ENCODE data around the gene ZNF407. TPM values are rescaled to one million over a fixed set of nuclear protein-coding genes. Genes with fewer than 3 reads are reported as not detected.

The ZNF407 gene
- total RNA-seq, 1 experiment from 2014 or later: 7.6 TPM

DNA sequence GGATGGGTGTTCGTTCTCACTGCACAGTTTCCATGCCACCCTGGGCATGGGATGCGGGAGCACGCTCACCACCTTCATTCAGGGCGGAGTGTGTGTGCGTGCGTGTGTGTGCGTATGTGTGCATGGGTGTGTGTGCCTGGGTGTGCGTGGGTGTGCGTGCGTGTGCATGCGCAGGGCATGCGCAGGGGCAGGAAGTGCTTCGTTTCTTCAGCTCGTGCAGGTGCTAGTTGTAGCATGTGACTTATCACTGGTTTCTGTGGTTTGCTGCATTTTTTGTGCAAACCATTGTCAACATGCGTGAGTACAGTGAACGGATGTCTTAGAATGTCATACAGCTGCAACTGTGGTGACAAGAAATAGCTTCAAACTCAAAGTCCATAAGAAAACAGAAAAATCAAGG, 431.8 kb downstream of the ZNF407 start:
- H3K9me2 ChIP-seq (ENCODE audit: insufficient read depth): no peaks in the 10 kb centered on the region
- DNase-seq (ENCODE audit: low read depth, low spot score) (no peak), ATAC-seq (no peak)
- intact Hi-C loops (cut with micrococcal nuclease): no loop called here
- H3K9ac ChIP-seq (ENCODE audit: low read length): no peak overlapping the region
- no peak overlapping the region for H3K27ac ChIP-seq (ENCODE audit: low read depth, low read length)
- H3K4me3 ChIP-seq (replicated peaks in 1 of 2; ENCODE audit: low read depth in 1 of 2, low read length in 2 of 2): no peak overlapping the region
- ChIA-PET RAD21 (ENCODE audit: low non-redundant PET in 1 of 2, low total read pairs in 2 of 2, uncharacterized antibody in 2 of 2, unreplicated experiment in 2 of 2) (no interaction called here), POLR2A (no interaction called here), CTCF (no interaction called here)
- H3K4me1 ChIP-seq (ENCODE audit: control insufficient read depth in 1 of 2, insufficient read depth in 2 of 2, low read length in 2 of 2): no peaks in the 10 kb centered on the region
- no peaks in the 10 kb centered on the region for H3K79me2 ChIP-seq (ENCODE audit: insufficient read depth, low read length)
- H2AFZ ChIP-seq (ENCODE audit: low read depth, low read length, poor library complexity, severe bottlenecking): no peak overlapping the region
- H3K4me2 ChIP-seq (ENCODE audit: low read length): no peak overlapping the region
- BruUV-seq (replicated peaks): no TSS peak
- no peaks in the 10 kb centered on the region for H3K36me3 ChIP-seq (ENCODE audit: control insufficient read depth in 1 of 2, insufficient read depth in 2 of 2, low read length in 2 of 2)
- no peaks in the 10 kb centered on the region; the same call in 1 of the 2 replicates for H4K20me1 ChIP-seq (ENCODE audit: insufficient read depth)
- TF ChIP-seq, protein P1, sequence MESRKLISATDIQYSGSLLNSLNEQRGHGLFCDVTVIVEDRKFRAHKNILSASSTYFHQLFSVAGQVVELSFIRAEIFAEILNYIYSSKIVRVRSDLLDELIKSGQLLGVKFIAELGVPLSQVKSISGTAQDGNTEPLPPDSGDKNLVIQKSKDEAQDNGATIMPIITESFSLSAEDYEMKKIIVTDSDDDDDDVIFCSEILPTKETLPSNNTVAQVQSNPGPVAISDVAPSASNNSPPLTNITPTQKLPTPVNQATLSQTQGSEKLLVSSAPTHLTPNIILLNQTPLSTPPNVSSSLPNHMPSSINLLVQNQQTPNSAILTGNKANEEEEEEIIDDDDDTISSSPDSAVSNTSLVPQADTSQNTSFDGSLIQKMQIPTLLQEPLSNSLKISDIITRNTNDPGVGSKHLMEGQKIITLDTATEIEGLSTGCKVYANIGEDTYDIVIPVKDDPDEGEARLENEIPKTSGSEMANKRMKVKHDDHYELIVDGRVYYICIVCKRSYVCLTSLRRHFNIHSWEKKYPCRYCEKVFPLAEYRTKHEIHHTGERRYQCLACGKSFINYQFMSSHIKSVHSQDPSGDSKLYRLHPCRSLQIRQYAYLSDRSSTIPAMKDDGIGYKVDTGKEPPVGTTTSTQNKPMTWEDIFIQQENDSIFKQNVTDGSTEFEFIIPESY (IDR thresholded peaks at IDR 0.05; ENCODE audit: extremely low read depth, insufficient replicate concordance, low read length): no peak
- TF ChIP-seq POLR2AphosphoS5 (IDR thresholded peaks at IDR 0.05; ENCODE audit: low read depth, low read length): no peak
- TF ChIP-seq TCF7L2 (IDR thresholded peaks at IDR 0.05; ENCODE audit: borderline replicate concordance, extremely low read depth, insufficient read depth, insufficient read length): no peak
- no peak for TF ChIP-seq EGR1 (IDR thresholded peaks at IDR 0.05; ENCODE audit: low read depth)
- no peak for TF ChIP-seq CBX3 (IDR thresholded peaks at IDR 0.05; ENCODE audit: low read depth)
- TF ChIP-seq JUND (IDR thresholded peaks at IDR 0.05): no peak
- TF ChIP-seq POLR2A (IDR thresholded peaks at IDR 0.05; ENCODE audit: borderline replicate concordance, extremely low read depth, insufficient read depth, insufficient read length): no peak
- no peak for TF ChIP-seq EZH2phosphoT487 (IDR thresholded peaks at IDR 0.05; ENCODE audit: borderline replicate concordance)
- TF ChIP-seq, protein P2, sequence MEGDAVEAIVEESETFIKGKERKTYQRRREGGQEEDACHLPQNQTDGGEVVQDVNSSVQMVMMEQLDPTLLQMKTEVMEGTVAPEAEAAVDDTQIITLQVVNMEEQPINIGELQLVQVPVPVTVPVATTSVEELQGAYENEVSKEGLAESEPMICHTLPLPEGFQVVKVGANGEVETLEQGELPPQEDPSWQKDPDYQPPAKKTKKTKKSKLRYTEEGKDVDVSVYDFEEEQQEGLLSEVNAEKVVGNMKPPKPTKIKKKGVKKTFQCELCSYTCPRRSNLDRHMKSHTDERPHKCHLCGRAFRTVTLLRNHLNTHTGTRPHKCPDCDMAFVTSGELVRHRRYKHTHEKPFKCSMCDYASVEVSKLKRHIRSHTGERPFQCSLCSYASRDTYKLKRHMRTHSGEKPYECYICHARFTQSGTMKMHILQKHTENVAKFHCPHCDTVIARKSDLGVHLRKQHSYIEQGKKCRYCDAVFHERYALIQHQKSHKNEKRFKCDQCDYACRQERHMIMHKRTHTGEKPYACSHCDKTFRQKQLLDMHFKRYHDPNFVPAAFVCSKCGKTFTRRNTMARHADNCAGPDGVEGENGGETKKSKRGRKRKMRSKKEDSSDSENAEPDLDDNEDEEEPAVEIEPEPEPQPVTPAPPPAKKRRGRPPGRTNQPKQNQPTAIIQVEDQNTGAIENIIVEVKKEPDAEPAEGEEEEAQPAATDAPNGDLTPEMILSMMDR (IDR thresholded peaks at IDR 0.05 in 2 of 3, conservative IDR thresholded peaks at IDR 0.05 in 1 of 3; ENCODE audit: borderline replicate concordance in 1 of 3, insufficient read depth in 1 of 3, low read depth in 2 of 3, low read length in 2 of 3): no peak
- TF ChIP-seq, protein P3, sequence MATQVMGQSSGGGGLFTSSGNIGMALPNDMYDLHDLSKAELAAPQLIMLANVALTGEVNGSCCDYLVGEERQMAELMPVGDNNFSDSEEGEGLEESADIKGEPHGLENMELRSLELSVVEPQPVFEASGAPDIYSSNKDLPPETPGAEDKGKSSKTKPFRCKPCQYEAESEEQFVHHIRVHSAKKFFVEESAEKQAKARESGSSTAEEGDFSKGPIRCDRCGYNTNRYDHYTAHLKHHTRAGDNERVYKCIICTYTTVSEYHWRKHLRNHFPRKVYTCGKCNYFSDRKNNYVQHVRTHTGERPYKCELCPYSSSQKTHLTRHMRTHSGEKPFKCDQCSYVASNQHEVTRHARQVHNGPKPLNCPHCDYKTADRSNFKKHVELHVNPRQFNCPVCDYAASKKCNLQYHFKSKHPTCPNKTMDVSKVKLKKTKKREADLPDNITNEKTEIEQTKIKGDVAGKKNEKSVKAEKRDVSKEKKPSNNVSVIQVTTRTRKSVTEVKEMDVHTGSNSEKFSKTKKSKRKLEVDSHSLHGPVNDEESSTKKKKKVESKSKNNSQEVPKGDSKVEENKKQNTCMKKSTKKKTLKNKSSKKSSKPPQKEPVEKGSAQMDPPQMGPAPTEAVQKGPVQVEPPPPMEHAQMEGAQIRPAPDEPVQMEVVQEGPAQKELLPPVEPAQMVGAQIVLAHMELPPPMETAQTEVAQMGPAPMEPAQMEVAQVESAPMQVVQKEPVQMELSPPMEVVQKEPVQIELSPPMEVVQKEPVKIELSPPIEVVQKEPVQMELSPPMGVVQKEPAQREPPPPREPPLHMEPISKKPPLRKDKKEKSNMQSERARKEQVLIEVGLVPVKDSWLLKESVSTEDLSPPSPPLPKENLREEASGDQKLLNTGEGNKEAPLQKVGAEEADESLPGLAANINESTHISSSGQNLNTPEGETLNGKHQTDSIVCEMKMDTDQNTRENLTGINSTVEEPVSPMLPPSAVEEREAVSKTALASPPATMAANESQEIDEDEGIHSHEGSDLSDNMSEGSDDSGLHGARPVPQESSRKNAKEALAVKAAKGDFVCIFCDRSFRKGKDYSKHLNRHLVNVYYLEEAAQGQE (IDR thresholded peaks at IDR 0.05; ENCODE audit: low read depth): no peak
- TF ChIP-seq CEBPB (IDR thresholded peaks at IDR 0.05; ENCODE audit: low read depth): no peak
- TF ChIP-seq EZH2 (IDR thresholded peaks at IDR 0.05): no peak
- no peak for TF ChIP-seq YY1 (IDR thresholded peaks at IDR 0.05; ENCODE audit: extremely low read depth, insufficient replicate concordance, low read depth, low read length)
- TF ChIP-seq, protein P4, sequence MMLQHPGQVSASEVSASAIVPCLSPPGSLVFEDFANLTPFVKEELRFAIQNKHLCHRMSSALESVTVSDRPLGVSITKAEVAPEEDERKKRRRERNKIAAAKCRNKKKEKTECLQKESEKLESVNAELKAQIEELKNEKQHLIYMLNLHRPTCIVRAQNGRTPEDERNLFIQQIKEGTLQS (IDR thresholded peaks at IDR 0.05): no peak
- TF ChIP-seq SP1 (IDR thresholded peaks at IDR 0.05; ENCODE audit: low read depth): no peak
- H3K9me3 ChIP-seq (ENCODE audit: control insufficient read depth in 1 of 2, insufficient read depth in 1 of 2, low read depth in 1 of 2, low read length in 2 of 2): no peaks in the 10 kb centered on the region
- no peaks in the 10 kb centered on the region for H3K27me3 ChIP-seq (ENCODE audit: insufficient read depth, low read length)
